ENCODE results near the gene UBR3. TPM values are rescaled to one million over a fixed set of nuclear protein-coding genes. Genes with fewer than 3 reads are reported as not detected.
"Not testable (repeated sequence)": the region's sequence is repeated elsewhere in the genome, so short reads cannot be mapped to it uniquely, and the experiment has no call there.

The UBR3 gene
- total RNA-seq, 1 donor from 2014 or later = 23.0 TPM

GRCh38 chr2:169923977-169924376, 96.7 kb downstream of the UBR3 start:
- no peak for TF ChIP-seq CTCF (IDR thresholded peaks at IDR 0.05; ENCODE audit: insufficient read depth, low read length, poor library complexity, severe bottlenecking)
- H3K4me3 ChIP-seq (ENCODE audit: low read depth, low read length) = no peak overlapping the region
- DNase-seq (ENCODE audit: low read depth) = no peak
- no peaks in the 10 kb centered on the region for H3K36me3 ChIP-seq (ENCODE audit: control insufficient read depth, insufficient read depth, low read length)
- H3K27me3 ChIP-seq (ENCODE audit: control insufficient read depth, insufficient read depth, low read length) = no peaks in the 10 kb centered on the region

DNA sequence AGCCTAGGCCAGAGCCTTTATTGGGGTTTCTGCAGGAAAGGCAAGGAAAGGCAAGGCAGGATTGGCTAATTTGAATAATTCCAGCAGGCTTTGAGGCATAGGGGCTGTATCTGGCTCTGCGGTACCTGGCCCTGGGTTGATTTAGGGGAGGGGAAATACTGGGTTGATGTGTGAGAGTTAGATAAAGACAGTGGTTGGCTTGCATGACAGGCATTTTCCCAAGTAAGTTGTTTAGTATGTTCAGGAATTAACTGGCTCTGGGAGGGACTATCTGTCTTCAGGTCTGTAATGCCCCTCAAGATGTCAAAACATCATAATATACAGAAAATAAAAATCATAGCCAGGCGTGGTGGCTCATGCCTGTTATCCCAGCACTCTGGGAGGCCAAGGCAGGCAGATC, 98.7 kb downstream of the UBR3 start:
- DNase-seq (ENCODE audit: low read depth) = no peak
- Histone ChIP-seq H3K27me3 (ENCODE audit: control insufficient read depth, insufficient read depth, low read length) (no peaks in the 10 kb centered on the region), H3K4me3 (ENCODE audit: low read depth, low read length) (no peak overlapping the region), H3K36me3 (ENCODE audit: control insufficient read depth, insufficient read depth, low read length) (no peaks in the 10 kb centered on the region)
- no peak for TF ChIP-seq CTCF (IDR thresholded peaks at IDR 0.05; ENCODE audit: insufficient read depth, low read length, poor library complexity, severe bottlenecking)

DNA sequence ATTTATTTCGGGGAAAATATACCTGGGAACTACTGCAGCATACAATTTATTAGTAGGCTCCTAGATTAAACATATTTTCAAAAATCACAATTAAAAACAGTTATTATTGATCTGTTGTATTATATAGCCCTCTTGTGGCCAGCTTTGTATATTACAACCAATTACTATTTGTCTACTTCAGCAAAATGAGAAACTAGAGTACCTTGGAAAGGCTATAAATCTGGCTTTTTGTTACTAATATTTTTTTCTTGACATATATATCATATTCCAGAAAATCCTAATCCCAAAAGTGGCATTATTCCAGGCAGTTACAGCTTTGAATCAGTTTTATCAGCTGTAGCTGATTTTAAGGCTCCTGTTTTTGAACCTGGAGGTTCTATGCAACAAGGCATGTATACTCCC, 101.2 kb downstream of the UBR3 start:
- peak; percentile 40 for TF ChIP-seq CTCF (IDR thresholded peaks at IDR 0.05; ENCODE audit: insufficient read depth, low read length, poor library complexity, severe bottlenecking)
- DNase-seq (ENCODE audit: low read depth) = peak; percentile 1
- H3K36me3 ChIP-seq (ENCODE audit: control insufficient read depth, insufficient read depth, low read length) = no peaks in the 10 kb centered on the region
- no peak overlapping the region for H3K4me3 ChIP-seq (ENCODE audit: low read depth, low read length)
- H3K27me3 ChIP-seq (ENCODE audit: control insufficient read depth, insufficient read depth, low read length) = no peaks in the 10 kb centered on the region

DNA sequence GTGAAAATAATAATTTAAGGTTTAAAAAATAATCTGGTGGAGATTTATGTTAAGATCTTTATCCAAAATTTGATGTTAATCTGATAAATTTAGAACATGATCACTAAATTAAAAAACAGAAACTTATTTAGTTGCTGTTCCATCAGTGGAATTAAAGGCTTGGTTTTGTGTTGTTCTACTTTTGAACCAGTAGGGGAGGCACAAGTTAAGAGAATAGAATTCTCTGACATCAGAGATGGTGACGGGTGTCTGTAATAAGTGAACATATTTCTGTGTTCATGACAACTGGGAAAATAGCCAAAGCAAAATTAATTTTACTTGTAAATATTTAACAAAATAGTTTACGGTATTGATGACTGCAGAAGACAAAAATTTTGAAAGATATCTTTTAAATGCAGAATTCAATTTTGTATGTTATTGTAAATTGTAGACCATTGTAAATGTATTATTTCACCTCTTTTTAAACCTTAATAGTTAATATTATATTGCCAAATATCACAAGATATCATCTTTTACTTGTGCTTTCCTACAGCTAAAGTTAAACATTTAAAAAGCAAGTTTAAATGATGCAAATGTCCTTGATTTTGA, 106.0 kb downstream of the UBR3 start:
- peak; percentile 10 for DNase-seq (ENCODE audit: low read depth)
- peak; percentile 75 for TF ChIP-seq CTCF (IDR thresholded peaks at IDR 0.05; ENCODE audit: insufficient read depth, low read length, poor library complexity, severe bottlenecking)

GRCh38 chr2:169936652-169937051, 109.4 kb downstream of the UBR3 start:
- not testable (repeated sequence) for H3K4me3 ChIP-seq (ENCODE audit: low read depth, low read length); H3K36me3 ChIP-seq (ENCODE audit: control insufficient read depth, insufficient read depth, low read length); DNase-seq (ENCODE audit: low read depth); H3K27me3 ChIP-seq (ENCODE audit: control insufficient read depth, insufficient read depth, low read length)

More for the DNA sequence above, 106.0 kb downstream of the UBR3 start:
- H3K27me3 ChIP-seq (ENCODE audit: control insufficient read depth, insufficient read depth, low read length) = no peaks in the 10 kb centered on the region
- no peak overlapping the region for H3K4me3 ChIP-seq (ENCODE audit: low read depth, low read length)
- H3K36me3 ChIP-seq (ENCODE audit: control insufficient read depth, insufficient read depth, low read length) = no peaks in the 10 kb centered on the region

DNA sequence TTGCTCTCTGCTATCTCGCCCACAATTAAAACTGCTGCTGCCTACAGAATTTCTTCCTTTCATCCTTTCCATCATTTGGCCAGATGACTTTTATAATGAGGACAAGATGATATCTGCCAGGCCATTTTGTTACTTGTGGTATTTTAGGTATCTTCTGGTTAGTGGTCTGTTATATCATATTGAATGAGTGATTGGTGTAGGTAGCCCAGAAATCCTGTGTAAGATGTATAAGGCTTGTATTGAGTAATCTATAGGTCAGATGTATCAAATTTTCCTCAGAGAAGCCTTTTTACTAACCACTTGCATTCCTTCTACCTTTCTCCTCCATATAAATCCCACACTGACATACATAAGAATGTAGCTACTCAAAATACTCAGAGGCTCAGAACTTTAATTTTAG, 118.3 kb downstream of the UBR3 start:
- DNase-seq (ENCODE audit: low read depth) = no peak
- no peak for TF ChIP-seq CTCF (IDR thresholded peaks at IDR 0.05; ENCODE audit: insufficient read depth, low read length, poor library complexity, severe bottlenecking)
- Histone ChIP-seq H3K27me3 (ENCODE audit: control insufficient read depth, insufficient read depth, low read length) (no peaks in the 10 kb centered on the region), H3K36me3 (ENCODE audit: control insufficient read depth, insufficient read depth, low read length) (no peaks in the 10 kb centered on the region), H3K4me3 (ENCODE audit: low read depth, low read length) (no peak overlapping the region)

Data from kidney epithelial cell (primary cell).